HL-60 (cell line): Measurements from ENCODE around the gene PIAS4.
A peak's percentile ranks its signal among the peaks of the same experiment; 100 is the strongest.

ENCODE experiments used
- DNase-seq, 2 experiments: peaks; one replicate each; pipeline ENCODE4 v3.0.0-alpha.2; 2010 to 2020; ENCODE audit warnings: low read depth in 1 of 2, low spot score in 1 of 2
- H3K27ac ChIP-seq: fragments of 250-450 bp; sonication (Bioruptor Pico); replicated peaks from 2 replicates; pipeline ENCODE4 v1.5.1; 2020; ENCODE audit warnings: mild to moderate bottlenecking, moderate library complexity
- H3K27me3 ChIP-seq: fragments of 250-450 bp; sonication (Bioruptor Pico); 2 replicates; pipeline ENCODE4 v1.5.1; 2021; ENCODE audit warnings: mild to moderate bottlenecking, moderate library complexity; ENCODE audit not compliant: insufficient read depth, poor library complexity, severe bottlenecking
- H3K4me3 ChIP-seq: replicated peaks from 2 replicates; pipeline ENCODE4 v1.5.1; 2011; ENCODE audit warnings: mild to moderate bottlenecking, control low read depth, low read length; ENCODE audit not compliant: insufficient read depth
- CTCF ChIP-seq: IDR thresholded peaks from one replicate; pipeline ENCODE4 v1.5.1; 2011; ENCODE audit warnings: low read length, control low read depth, inconsistent platforms; ENCODE audit not compliant: insufficient read depth
- GABPA ChIP-seq: IDR thresholded peaks from 2 replicates; pipeline ENCODE4 v1.6.1; 2012; ENCODE audit warnings: low read depth
- POLR2AphosphoS5 ChIP-seq: IDR thresholded peaks from 2 replicates; pipeline ENCODE4 v1.6.1; 2012; ENCODE audit warnings: low read depth
- REST ChIP-seq: IDR thresholded peaks from 2 replicates; pipeline ENCODE4 v1.6.1; 2012; ENCODE audit warnings: low read depth; ENCODE audit not compliant: insufficient replicate concordance
- SPI1 ChIP-seq: IDR thresholded peaks from 2 replicates; pipeline ENCODE4 v1.6.1; 2012; ENCODE audit warnings: low read depth, mild to moderate bottlenecking, borderline replicate concordance

Gene PIAS4

GRCh38 chr19:3970313-3970807 lies 37.2 kb upstream of the PIAS4 start:
- TF ChIP-seq SPI1 (no peak), GABPA (no peak), REST (no peak), CTCF (no peak), POLR2AphosphoS5 (no peak)
- peak overlapping the region; percentile 98 for H3K4me3 ChIP-seq
- no peak for DNase-seq
- peak overlapping the region; percentile 64 for H3K27ac ChIP-seq
- H3K27me3 ChIP-seq: no peaks in the 10 kb centered on the region

- peak; percentile 96 to 98 for DNase-seq
- Histone ChIP-seq H3K27me3 (no peaks in the 10 kb centered on the region), H3K27ac (peak within 1 kb of the TSS; percentile 64), H3K4me3 (peak within 1 kb of the TSS; percentile 98)
- TF ChIP-seq SPI1: no peak
- 0 out of 2 replicates have a peak, but pooled peaks have one; percentile 28 for TF ChIP-seq POLR2AphosphoS5
- peak; percentile 92 for TF ChIP-seq REST
- TF ChIP-seq GABPA: peak; percentile 86
- TF ChIP-seq CTCF: no peak
Measured at GRCh38 chr19:3970808-3971598, 36.5 kb upstream of the PIAS4 start, which contains the start of gene DAPK3. Gene DAPK3 (minus strand): TSS chr19:3971099. CDS start chr19:3969735, 1,364 bp downstream.

- Histone ChIP-seq H3K4me3 (no peak overlapping the region), H3K27ac (no peak overlapping the region), H3K27me3 (no peaks in the 10 kb centered on the region)
- TF ChIP-seq SPI1: no peak
- TF ChIP-seq POLR2AphosphoS5: no peak
- TF ChIP-seq CTCF: no peak
- no peak for TF ChIP-seq GABPA
- DNase-seq: peak in 1 of 2 experiments; percentile 28
Measured at GRCh38 chr19:3975144-3975543, 32.4 kb upstream of the PIAS4 start.
